ENCODE measurements around the gene AGAP9.
"Not testable (repeated sequence)": the region's sequence is repeated elsewhere in the genome, so short reads cannot be mapped to it uniquely, and the experiment has no call there.

- TF ChIP-seq CTCF (IDR thresholded peaks at IDR 0.05; ENCODE audit: low read depth, low read length, poor library complexity, severe bottlenecking); EZH2phosphoT487 (IDR thresholded peaks at IDR 0.05; ENCODE audit: borderline replicate concordance, low read length): not testable (repeated sequence)
Observed at GRCh38 chr10:47491600-47491999, 31.8 kb downstream of the AGAP9 start, which contains the start of gene FAM25G.

All from DOHH2 (cell line).